Esophagus muscularis mucosa (tissue), 4 donors: ENCODE results near the gene THADA.

Source experiments
- EP300 ChIP-seq: sonication (generic); formaldehyde crosslinking; IDR thresholded peaks from one replicate; pipeline ENCODE4 v1.6.1; 2017; ENCODE audit warnings: antibody characterized with exemption
- POLR2A ChIP-seq: fragments of 450-650 bp; IDR thresholded peaks from one replicate; pipeline ENCODE4 v1.6.1; 2017; ENCODE audit warnings: antibody characterized with exemption, moderate library complexity, mild to moderate bottlenecking, low read depth
- TF ChIP-seq, protein P1 (sequence below), 3 experiments: fragments of 200-600 bp in 2 of 3; fragments of 450-650 bp in 1 of 3; sonication (generic) in 2 of 3; IDR thresholded peaks; one replicate each; pipeline ENCODE4 v1.5.1; 2017 to 2019; ENCODE audit warnings: antibody characterized with exemption in 3 of 3, mild to moderate bottlenecking in 2 of 3, moderate library complexity in 1 of 3

DNA sequence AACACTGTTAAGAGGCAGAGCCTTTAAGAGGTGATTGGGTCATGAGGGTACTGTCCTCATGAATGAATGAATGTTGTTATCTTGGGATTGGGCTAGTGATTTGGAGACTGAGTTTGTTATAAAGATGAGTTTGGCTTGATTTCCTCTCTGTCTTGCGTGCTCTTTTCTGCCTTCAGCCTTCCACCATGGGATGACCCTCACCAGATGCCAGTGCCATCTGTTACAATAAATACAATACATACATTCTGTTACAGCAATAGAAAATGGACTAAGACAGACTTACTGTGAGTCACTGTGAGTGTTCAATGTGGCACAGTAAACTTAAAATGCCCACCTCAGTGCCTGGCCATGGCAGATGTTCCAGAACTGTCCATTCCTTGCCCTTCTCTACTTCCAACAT lies 274.4 kb downstream of the THADA start:
- TF ChIP-seq, protein P1, sequence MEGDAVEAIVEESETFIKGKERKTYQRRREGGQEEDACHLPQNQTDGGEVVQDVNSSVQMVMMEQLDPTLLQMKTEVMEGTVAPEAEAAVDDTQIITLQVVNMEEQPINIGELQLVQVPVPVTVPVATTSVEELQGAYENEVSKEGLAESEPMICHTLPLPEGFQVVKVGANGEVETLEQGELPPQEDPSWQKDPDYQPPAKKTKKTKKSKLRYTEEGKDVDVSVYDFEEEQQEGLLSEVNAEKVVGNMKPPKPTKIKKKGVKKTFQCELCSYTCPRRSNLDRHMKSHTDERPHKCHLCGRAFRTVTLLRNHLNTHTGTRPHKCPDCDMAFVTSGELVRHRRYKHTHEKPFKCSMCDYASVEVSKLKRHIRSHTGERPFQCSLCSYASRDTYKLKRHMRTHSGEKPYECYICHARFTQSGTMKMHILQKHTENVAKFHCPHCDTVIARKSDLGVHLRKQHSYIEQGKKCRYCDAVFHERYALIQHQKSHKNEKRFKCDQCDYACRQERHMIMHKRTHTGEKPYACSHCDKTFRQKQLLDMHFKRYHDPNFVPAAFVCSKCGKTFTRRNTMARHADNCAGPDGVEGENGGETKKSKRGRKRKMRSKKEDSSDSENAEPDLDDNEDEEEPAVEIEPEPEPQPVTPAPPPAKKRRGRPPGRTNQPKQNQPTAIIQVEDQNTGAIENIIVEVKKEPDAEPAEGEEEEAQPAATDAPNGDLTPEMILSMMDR (IDR thresholded peaks at IDR 0.05), result no peak
- no peak for TF ChIP-seq POLR2A
- no peak for TF ChIP-seq EP300
